Activated T-helper 17 cell treated with anti-CD3 and anti-CD28 coated beads, Interleukin-2, amount 50 U/mL, for 72 hours (primary cell): ENCODE data around the gene ARVCF. TPM values are rescaled to one million over a fixed set of nuclear protein-coding genes. Genes with fewer than 3 reads are reported as not detected.
A peak's percentile ranks its signal among the peaks of the same experiment; 100 is the strongest.

Experiments used
- ATAC-seq: fragments of 150-1000 bp; cut with Tn5 transposase; replicated peaks from 2 replicates; pipeline ENCODE4 v1.10.0; 2021; ENCODE audit warnings: mild to moderate bottlenecking, moderate library complexity
- H3K27ac Mint-ChIP-seq: one replicate; pipeline ENCODE4 v1.8.0; 2022; ENCODE audit warnings: mixed read lengths
- H3K27me3 Mint-ChIP-seq: one replicate; pipeline ENCODE4 v1.8.0; 2022; ENCODE audit warnings: mixed read lengths
- H3K36me3 Mint-ChIP-seq: one replicate; pipeline ENCODE4 v1.8.0; 2022; ENCODE audit warnings: low read depth, mild to moderate bottlenecking, mixed read lengths
- H3K4me1 Mint-ChIP-seq: one replicate; pipeline ENCODE4 v1.8.0; 2022; ENCODE audit warnings: mixed read lengths
- H3K4me3 Mint-ChIP-seq: one replicate; pipeline ENCODE4 v1.8.0; 2022; ENCODE audit warnings: mild to moderate bottlenecking, mixed read lengths
- H3K9me3 Mint-ChIP-seq: one replicate; pipeline ENCODE4 v1.8.0; 2022; ENCODE audit warnings: mixed read lengths
- total RNA-seq, 2 donors: library from RNA; stranded (reverse); gene quantifications; one replicate each; pipeline ENCODE4 v1.2.3, GENCODE V29; 2022

Gene ARVCF
- total RNA-seq, 2 donors from 2014 or later, result 1.0 to 1.2 TPM

DNA sequence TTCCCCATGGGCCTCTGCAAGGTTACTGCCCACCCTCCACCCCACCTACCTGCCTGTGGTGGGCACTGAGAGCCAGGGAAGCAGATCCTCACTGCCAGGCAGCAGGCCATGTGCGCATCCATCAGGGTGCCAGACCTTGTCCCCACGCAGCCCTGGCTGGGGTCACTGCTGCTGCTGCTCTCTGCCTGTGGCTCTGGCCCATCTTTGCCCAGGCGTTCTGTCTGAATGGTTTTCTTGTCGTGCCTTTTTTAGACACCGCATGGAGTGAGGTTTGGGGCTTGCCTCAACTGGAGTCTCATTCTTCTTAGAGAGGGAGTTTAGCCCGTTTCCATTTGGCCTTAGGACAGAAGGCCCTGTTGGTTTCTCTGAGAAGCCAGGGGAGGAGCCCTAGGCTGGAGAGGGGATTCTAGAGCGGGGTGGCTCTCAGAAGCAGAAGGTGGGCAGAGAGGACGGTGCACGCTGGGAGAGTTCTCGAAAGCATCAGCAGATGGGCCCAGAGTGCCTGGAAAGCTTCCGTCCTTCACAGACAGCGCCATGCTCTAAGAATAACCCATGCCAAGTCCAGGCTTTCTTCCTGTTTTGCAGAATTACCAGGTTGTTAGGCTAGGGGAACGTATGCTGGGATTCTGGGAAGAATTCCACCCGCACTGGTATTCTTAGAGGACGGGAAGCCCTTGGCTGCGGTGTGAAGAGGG, 12.4 kb upstream of the ARVCF start:
- H3K4me1 Mint-ChIP-seq, result peaks cover 10% of the 10 kb centered on the region
- H3K27ac Mint-ChIP-seq, result no peak overlapping the region
- H3K4me3 Mint-ChIP-seq, result no peak overlapping the region
- ATAC-seq, result no peak
- no peaks in the 10 kb centered on the region for H3K9me3 Mint-ChIP-seq
- no peaks in the 10 kb centered on the region for H3K27me3 Mint-ChIP-seq
- H3K36me3 Mint-ChIP-seq, result no peaks in the 10 kb centered on the region

- Mint-ChIP-seq H3K9me3 (no peaks in the 10 kb centered on the region), H3K27me3 (no peaks in the 10 kb centered on the region), H3K27ac (no peak overlapping the region), H3K4me1 (peaks cover 10% of the 10 kb centered on the region), H3K4me3 (no peak overlapping the region), H3K36me3 (peaks cover 4% of the 10 kb centered on the region)
- ATAC-seq, result no peak
Observed at GRCh38 chr22:20027966-20028854, 11.6 kb upstream of the ARVCF start.

DNA sequence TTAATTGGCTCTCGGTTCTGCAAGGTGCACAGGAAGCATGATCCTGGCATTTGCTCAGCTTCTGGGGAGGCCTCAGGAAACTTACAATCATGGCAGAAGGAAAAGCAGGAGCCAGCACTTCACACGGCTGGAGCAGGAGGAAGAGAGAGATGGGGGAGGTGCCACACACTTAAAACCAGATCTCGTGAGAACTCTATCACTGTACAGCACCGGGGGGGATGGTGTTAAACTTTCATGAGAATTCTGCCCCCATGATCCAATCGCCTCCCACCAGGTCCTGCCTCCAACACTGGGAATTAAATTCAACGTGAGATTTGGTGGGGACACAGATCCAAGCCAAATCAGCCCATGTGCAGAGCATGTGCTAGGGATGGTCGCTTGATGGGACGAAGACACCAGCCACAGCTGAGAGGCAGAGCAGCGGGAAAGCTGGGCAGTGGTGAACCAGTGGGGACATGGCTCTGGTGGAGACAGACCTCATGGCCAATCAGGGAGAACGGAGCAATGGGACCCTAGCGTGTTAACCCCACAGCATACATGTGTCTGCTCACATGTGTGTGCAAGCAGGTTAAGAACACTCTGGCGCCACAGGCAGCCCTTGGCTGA, 10.5 kb upstream of the ARVCF start:
- Mint-ChIP-seq H3K9me3 (no peaks in the 10 kb centered on the region), H3K27ac (no peak overlapping the region), H3K27me3 (no peaks in the 10 kb centered on the region), H3K4me3 (no peak overlapping the region), H3K4me1 (peaks cover 14% of the 10 kb centered on the region), H3K36me3 (peaks cover 5% of the 10 kb centered on the region)
- ATAC-seq, result no peak

GRCh38 chr22:20026204-20026908, 9.7 kb upstream of the ARVCF start:
- ATAC-seq, result no peak
- no peaks in the 10 kb centered on the region for H3K27me3 Mint-ChIP-seq

DNA sequence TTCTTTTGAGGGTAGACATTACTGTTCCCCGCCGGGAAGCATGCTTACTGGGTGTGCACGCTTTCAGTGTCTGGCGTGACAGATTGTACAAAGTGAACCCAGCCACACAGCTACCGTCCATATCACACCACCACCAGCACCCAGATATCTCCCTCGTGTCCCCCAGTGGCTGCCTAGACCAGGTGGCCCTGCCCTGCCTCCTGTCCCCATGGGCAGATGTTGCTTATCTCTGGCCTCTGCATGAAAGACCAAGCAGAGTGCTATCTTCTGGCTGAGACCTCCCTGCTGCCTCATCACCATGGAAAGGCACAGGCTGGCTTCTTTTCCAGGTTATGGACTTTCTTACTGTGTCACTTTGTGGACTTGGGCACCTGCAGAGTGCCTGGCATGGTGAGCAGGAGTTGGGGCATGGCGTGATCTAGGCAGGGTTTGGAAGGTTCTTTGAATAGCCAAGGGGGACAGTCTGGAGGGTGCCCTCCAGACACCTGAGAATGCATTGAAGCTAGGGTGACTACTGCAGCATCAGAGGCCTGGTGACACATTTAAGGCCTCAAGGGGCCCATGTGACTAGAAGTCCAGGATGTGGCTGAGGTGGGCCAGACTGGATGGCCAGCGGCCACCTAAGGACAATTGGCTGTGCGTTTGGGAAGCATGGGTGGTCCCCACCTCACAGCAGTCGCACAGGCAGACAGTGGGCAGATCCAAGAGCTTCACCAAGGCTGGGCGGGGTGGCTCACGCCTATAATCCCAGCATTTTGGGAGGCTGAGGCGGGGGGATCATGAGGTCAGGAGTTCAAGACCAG, 9.0 kb upstream of the ARVCF start:
- no peaks in the 10 kb centered on the region for H3K27me3 Mint-ChIP-seq
- no peaks in the 10 kb centered on the region for H3K9me3 Mint-ChIP-seq
- H3K27ac Mint-ChIP-seq, result peak overlapping the region; percentile 25
- no peak for ATAC-seq
- peaks cover 18% of the 10 kb centered on the region for H3K4me1 Mint-ChIP-seq
- H3K36me3 Mint-ChIP-seq, result peaks cover 5% of the 10 kb centered on the region
- H3K4me3 Mint-ChIP-seq, result no peak overlapping the region

More at GRCh38 chr22:20026204-20026908, 9.7 kb upstream of the ARVCF start:
- peaks cover 5% of the 10 kb centered on the region for H3K36me3 Mint-ChIP-seq
- no peak overlapping the region for H3K4me3 Mint-ChIP-seq
- H3K9me3 Mint-ChIP-seq, result no peaks in the 10 kb centered on the region
- H3K4me1 Mint-ChIP-seq, result peaks cover 18% of the 10 kb centered on the region
- H3K27ac Mint-ChIP-seq, result no peak overlapping the region

DNA sequence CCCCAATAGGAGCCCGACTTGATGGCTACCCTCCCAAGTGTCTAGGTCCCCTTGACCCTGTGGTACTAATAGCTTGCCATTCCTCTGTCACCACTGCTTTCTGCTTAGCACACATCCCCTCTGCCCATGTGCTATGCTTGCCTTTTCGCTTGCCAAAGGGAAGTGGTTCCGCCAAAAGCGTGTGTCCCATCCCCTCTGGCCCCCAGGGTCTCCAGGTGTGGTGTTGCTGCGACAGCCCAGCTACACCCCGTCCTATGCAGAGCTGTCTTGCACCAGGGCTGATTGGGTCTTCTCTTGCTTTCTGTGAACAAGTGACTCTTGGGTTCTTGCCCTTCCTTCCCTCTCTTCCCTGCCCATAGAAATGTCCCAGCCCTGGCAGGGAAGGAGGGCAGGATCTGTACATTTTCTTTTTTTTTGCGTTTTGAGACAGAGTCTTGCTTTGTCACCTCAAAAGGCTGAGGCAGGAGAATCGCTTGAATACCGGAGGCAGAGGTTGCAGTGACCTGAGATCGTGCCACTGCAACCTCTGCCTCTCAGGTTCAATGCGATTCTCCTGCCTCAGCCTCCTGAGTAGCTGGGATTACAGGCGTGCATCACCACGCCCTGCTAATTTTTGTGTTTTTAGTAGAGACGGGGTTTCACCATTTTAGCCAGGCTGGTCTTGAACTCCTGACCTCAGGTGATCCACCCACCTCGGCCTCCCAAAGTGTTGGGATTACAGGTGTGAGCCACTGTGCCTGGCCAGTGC, 8.2 kb upstream of the ARVCF start:
- H3K4me1 Mint-ChIP-seq, result peaks cover 18% of the 10 kb centered on the region
- H3K27ac Mint-ChIP-seq, result no peak overlapping the region
- H3K36me3 Mint-ChIP-seq, result peaks cover 5% of the 10 kb centered on the region
- H3K9me3 Mint-ChIP-seq, result no peaks in the 10 kb centered on the region
- H3K27me3 Mint-ChIP-seq, result no peaks in the 10 kb centered on the region
- H3K4me3 Mint-ChIP-seq, result no peak overlapping the region
- ATAC-seq, result no peak

DNA sequence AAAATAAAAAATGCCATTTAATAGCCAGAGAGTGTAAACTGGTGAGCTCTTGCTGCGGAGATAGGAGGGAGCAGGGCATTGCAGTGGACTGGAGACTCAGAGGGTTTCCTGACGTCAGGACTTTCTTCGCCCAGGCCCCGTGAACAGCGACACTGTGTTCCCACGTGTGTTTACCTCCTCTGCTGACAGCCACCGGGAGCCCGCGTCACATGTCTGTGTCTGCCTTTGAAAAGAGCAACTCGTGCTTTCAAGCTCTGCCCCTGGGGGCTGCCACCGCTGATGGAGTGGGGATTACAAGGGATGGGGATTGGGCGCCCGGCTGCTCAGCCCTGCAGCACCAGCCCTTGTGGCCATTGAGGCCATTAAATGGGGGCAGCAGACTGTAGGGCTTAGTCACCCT, 7.6 kb upstream of the ARVCF start:
- no peaks in the 10 kb centered on the region for H3K27me3 Mint-ChIP-seq
- no peak for ATAC-seq
- peaks cover 18% of the 10 kb centered on the region for H3K4me1 Mint-ChIP-seq
- no peaks in the 10 kb centered on the region for H3K9me3 Mint-ChIP-seq
- no peak overlapping the region for H3K27ac Mint-ChIP-seq
- H3K4me3 Mint-ChIP-seq, result no peak overlapping the region
- peaks cover 5% of the 10 kb centered on the region for H3K36me3 Mint-ChIP-seq

DNA sequence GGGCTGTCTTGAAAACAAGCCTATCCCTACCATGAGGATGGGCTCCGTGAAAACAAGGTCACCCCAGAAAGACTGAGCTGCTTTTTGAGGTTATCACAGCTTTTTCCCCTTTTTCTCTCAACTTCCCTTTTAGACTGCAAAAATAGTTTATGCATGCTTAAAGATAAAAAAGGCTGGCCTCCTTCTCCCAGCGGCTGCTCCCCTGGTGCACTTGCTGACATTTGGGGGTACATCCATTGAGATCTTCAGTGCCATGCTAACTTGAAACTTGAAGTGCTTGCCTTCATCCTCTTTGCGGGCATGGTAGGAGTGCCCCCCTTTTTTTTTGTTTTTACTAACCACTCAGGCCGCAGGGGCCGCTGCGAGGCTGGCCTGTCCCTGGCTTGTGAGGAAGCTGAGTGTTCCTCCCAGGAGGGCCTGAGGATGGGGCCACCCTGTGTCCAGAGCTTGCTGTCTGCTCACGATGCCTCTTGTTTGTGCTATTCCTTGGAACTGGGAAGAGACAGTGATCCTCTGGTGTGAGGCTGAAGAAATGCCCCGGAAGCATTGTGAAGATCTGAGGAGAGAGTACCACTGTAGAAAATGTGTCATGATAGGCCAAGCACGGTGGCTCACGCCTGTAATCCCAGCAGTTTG, 6.5 kb upstream of the ARVCF start:
- Mint-ChIP-seq H3K9me3 (no peaks in the 10 kb centered on the region), H3K4me3 (peak overlapping the region; percentile 88), H3K27me3 (no peaks in the 10 kb centered on the region), H3K4me1 (peaks cover 14% of the 10 kb centered on the region), H3K36me3 (peaks cover 5% of the 10 kb centered on the region), H3K27ac (no peak overlapping the region)
- no peak for ATAC-seq

DNA sequence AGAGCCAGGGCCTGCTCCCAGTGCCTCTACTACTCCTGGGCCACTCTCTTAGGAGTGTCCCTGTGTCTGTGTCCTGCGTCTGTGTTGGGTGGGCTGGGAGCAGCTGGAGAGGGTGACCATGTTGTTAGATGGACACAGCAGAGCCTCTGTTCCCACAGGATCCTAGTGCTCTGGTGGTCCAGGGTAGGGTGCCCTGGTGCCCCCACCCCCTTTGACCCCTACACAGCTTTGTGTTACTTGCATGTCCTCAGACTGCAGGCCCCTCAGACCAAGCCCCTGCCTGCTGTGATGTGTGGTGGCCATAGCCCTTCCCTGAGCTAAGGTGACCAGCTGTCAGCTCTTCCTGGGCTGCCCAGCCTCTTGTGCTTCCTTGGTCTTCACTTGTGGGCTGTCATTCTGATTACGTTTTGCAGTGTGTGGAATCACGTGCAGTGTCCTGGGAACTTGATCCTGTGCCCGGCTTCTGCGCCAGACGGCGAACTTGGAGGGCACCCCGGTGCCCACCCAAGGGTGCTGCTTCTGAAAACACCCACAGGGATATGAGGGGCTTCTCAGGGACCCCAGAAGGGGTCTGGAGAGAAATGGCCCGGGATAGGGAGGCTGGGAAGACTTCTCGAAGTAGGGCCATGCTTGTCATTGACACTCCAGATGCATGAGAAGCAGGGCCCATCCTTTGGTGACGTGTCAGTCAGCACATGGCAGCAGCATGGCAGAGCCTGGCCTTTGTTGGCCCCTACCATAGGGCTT, 5.8 kb upstream of the ARVCF start:
- Mint-ChIP-seq H3K4me3 (peak overlapping the region; percentile 88), H3K36me3 (peaks cover 5% of the 10 kb centered on the region), H3K27me3 (no peaks in the 10 kb centered on the region), H3K4me1 (peaks cover 14% of the 10 kb centered on the region), H3K9me3 (no peaks in the 10 kb centered on the region), H3K27ac (peak overlapping the region; percentile 91)
- ATAC-seq, result no peak

GRCh38 chr22:20021196-20022181, 4.9 kb upstream of the ARVCF start:
- peak; percentile 5 for ATAC-seq
- Mint-ChIP-seq H3K9me3 (no peaks in the 10 kb centered on the region), H3K36me3 (peaks cover 5% of the 10 kb centered on the region), H3K27ac (peak overlapping the region; percentile 91), H3K27me3 (no peaks in the 10 kb centered on the region), H3K4me1 (peaks cover 14% of the 10 kb centered on the region), H3K4me3 (peak overlapping the region; percentile 88)

DNA sequence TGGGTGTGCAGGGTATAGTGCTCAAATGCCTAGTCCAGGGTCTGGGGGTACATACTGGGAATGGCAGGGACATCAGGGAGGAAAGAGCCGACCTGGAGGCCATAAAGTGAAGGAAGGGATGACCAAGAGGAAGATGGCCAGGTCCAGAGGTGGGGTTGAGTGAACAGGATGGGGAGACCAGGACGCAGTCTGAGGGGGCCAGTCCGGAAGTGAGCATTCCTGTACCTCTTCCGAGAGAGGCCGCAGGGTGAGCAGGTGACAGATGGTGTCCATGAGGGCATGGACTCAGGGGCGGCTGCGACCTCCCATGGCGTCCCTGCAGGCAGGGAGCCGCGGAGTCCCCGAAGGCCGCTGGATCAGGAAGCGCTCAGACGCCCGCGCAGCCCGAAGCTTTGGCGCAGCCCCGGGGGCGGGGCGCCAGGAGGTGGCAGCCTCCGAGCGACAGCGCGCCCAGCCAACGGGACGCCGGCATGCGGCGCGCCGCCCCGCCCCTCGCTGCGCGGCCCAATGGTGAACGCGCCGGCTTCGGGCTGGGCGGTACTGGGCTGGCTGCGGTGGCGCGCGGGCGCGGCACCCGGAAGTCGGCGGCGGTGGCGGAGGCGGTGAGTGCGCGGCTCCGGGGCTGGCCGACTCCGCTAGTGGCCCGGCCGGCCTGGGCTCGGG, 4.0 kb upstream of the ARVCF start, which contains the start of gene TANGO2:
TSS of gene TANGO2 (plus strand) at position 578 of the 663 bp plus-strand sequence. CDS start 15,689 bp downstream, outside the sequence.
- Mint-ChIP-seq H3K27ac (peak within 1 kb of the TSS; percentile 91), H3K4me3 (peak within 1 kb of the TSS; percentile 88), H3K9me3 (no peaks in the 10 kb centered on the region), H3K36me3 (peaks cover 5% of the 10 kb centered on the region), H3K4me1 (peaks cover 11% of the 10 kb centered on the region), H3K27me3 (no peaks in the 10 kb centered on the region)
- ATAC-seq, result peak; percentile 94
